ENCODE results near the gene PRSS57.

DNA sequence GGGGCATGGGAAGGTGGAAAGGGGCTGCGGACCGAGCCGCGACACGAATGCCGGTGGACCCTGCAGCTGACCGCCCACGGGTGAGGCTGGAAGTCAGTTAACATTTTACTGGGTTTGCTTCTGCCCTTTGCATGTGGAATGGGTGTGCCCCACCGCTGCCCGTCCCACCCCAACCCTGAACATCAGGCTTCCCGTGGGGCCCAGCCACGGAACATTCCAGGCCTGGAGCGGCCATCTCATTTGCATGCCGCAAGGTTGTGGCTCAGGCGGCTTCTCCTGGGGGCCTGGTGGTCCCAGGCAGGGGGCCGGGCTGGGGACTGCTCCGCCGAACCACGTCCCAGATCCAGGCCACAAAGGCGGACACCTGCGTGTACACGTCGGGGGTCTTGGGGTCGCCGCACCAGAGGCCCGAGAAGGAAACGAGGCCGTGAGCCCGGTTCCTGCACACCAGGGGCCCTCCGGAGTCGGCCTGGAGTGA, 9.8 kb downstream of the PRSS57 start:
- TF ChIP-seq, protein P1, sequence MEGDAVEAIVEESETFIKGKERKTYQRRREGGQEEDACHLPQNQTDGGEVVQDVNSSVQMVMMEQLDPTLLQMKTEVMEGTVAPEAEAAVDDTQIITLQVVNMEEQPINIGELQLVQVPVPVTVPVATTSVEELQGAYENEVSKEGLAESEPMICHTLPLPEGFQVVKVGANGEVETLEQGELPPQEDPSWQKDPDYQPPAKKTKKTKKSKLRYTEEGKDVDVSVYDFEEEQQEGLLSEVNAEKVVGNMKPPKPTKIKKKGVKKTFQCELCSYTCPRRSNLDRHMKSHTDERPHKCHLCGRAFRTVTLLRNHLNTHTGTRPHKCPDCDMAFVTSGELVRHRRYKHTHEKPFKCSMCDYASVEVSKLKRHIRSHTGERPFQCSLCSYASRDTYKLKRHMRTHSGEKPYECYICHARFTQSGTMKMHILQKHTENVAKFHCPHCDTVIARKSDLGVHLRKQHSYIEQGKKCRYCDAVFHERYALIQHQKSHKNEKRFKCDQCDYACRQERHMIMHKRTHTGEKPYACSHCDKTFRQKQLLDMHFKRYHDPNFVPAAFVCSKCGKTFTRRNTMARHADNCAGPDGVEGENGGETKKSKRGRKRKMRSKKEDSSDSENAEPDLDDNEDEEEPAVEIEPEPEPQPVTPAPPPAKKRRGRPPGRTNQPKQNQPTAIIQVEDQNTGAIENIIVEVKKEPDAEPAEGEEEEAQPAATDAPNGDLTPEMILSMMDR (IDR thresholded peaks at IDR 0.05) = no peak
- TF ChIP-seq EZH2 (IDR thresholded peaks at IDR 0.05; ENCODE audit: borderline replicate concordance, insufficient read depth, low read depth, low read length, poor library complexity, severe bottlenecking) = no peak

Data from B cell (primary cell).